GM19035 (cell line): ENCODE results near the gene MAS1L.

Experiments used
- ATAC-seq: cut with Tn5 transposase; IDR thresholded peaks from one replicate; pipeline ENCODE4 v1.9.1; 2021; ENCODE audit not compliant: unreplicated experiment

The MAS1L gene

DNA sequence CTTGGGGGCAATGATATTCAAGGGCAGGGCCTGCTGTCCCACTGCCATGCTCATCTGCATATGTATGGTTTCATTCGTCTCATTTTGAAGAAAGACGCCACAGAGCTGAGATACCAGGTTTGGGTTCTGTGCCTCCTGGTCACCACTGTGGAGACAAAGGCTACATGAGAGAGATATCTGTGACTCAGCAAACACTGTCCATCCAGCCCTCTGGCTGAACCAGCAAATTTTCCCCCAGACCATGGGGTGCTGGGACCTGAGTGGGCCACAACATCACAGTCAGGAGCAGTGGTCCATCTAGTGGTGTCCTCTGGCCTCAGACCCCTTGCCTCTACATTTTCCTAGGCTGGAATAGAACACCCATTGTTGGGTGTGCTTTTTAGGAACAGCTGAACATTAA, at the start of gene MAS1L:
Gene MAS1L, minus strand, starts transcription at position 297 of the 400 bp plus-strand sequence. Its CDS starts 54 bp downstream, at position 243.
- no peak for ATAC-seq

GRCh38 chr6:29532320-29532951, 44.7 kb upstream of the MAS1L start:
- ATAC-seq = no peak

DNA sequence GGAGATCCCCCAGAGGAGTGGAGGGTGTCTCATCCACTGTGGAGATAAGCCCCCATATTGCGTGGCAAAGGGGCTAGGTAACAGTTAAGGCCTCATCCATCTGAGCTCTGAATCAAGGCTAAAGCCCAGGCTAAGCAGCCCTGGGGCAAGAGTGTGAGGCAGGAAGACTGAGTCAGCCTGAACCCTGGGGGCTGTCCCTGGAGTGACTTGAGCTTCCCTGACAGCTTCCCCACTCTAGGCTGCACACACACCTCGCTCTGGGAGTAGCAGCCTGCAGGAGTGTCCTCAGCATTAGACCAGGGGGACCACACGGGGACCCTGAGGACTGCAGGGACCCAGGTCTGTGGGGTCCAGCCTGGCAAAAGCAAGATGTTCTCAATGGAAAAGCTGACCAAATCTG, 43.9 kb upstream of the MAS1L start:
- no peak for ATAC-seq

DNA sequence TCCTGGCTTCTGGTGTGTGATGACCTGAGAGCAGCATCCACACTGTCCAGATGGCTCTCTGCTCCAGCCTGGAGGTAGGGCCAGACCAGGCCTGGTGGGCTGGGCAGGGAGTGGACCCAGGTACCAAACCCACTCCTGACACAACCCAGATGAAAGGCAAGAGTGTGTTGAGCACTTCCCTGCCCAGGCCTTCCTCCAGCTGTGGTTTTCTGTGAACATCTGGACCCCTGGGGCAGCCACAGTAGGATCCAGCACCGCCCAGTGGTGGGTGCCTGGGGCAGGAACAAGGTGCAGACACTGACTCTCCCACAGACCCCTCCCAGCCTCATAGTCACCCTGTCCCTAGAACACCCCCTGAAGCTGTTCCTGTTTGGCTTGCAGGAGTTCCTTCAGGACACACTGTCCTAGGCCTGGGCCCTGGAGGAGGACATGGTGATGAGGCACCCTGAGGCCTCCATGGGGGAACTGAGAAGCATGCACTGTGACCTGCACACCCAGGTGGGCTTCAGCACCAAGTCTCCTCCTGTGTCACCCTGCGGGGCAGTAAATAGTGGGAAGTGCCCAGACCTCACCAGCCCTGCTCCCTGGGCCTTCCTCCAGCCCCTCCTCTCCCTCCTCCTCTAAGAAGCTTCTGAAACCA, 43.0 kb upstream of the MAS1L start:
- no peak for ATAC-seq

- no peak for ATAC-seq
Measured at GRCh38 chr6:29529956-29530355, 42.2 kb upstream of the MAS1L start.

DNA sequence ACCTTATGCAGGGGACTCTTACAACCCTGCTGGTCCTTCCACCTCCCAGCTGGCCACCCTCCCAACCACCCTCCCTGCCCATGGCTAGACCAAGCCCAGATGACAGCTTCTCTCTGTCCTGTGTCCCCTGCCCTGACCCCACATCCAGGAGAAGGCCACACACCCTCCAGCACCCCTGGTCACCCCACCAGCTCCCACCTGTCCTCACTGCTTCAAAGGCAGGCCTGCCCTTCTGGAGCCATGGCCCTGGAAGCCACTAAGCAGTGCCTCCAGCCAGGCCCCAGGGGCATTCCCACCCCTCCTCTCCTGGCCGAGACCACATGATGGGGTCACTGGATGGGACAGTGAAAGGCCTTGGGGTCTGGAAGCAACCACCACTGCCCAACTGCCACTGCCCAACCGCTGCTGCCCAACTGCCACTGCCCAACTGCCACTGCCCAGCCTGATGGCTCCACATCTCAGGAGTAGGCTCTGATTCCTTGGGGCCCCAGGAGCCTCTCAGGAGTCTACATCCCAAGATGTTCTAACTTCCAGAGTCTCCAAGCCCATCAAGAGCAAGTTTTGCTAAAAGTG, 41.3 kb upstream of the MAS1L start:
- no peak for ATAC-seq

DNA sequence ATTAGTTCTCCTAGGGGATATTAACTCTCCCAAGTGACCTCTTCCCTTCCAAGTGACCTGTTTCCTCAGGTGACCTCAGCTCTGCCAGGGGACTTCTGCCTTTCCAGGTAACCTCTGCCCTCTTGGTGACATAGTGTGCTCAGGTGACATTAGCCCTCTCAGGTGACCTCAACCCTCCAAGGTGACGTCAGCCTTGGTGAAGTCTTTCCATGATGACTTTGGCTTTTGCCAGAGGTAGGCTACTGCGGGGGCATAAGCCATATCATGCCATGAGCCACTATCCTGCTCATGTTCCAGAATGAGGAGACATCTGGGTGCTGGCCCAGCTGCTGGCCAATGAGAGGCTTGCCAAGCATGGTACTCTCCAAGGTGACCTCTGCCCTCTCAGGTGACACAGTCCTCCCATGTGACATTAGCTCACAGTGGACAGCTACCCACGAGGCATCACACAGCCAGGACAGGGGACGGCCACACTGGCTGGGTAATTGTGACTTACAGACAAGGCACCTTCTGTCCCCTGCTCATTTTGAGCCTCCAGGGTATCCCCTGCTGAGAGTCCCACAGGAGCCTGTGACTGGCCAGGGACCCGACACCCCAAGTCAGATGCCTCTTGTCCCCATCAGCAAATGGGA, 40.7 kb upstream of the MAS1L start:
- no peak for ATAC-seq

GRCh38 chr6:29527564-29527963, 39.8 kb upstream of the MAS1L start:
- ATAC-seq = no peak

GRCh38 chr6:29527126-29527525, 39.4 kb upstream of the MAS1L start:
- no peak for ATAC-seq

DNA sequence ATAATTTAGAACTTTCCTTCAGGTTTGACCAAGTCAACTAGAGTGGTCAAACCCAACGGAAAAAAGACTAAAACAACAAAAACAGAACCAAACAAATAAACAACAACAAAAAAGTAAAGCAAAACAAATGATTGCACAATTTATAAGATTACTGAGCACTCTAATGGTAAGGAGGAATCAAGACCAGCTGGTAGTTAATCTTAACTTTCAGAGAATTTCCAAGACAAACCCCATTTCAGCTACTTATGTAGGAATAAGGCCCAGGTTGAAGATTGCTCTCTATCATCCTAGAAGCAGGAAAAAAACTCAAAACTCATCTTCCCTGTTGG, 37.5 kb upstream of the MAS1L start:
- ATAC-seq = no peak

DNA sequence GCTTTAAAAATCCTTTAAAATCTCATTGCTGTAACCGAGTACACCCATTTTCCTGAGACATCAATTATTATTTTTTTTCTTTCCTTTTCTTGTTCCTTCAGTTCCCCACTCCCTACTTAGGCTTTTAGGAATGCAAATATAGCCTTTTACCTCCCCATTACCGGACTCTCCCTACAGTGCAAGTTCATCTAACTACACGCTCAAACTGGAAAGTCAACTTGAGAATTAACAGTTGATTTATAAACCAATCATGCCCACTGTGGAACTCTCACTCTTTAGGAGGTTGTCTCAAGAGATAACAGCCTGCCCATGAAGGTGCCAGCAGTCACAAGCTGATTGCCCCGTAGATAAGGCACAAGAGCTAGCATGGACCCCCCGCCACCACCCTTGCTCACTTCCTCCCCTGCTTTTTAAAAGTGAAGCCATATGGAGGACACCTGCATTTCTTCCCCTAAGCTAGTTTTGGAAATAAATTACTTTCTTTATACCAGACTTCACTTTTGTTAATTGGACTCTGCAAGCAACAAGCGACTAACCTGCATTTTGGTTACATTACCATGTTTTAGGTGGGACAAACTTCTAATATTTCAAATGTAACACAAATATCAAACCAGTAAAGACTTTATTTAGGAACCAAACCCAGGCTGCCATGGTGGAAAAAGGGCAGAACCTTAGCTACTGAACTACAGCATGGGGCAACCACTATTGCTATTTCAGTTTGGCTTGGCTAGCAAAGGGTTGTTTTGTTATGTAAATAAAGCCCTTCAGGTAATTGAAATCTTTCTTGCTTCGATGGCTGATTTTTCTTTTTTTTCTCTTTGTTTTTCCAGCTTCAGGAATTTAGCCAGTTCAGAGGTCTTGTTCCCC, 36.9 kb upstream of the MAS1L start:
- no peak for ATAC-seq

DNA sequence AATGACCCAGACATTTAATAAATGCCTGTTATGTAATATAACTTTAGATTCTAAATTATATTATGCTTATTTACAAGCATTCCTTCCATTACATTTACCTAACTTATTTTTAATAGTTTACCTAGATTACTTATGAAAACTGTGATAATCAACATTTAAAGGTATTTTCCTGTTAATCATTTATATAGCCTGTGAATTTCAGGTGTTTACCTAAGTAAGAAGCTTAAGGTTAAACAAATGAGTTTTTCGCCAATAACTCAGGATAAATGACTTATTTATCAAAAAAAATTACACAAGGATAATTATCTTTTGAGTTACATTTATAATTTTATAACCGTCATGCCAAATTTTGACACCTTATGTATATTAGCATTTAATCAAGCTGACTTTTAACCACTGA, 36.3 kb upstream of the MAS1L start:
- ATAC-seq = no peak

DNA sequence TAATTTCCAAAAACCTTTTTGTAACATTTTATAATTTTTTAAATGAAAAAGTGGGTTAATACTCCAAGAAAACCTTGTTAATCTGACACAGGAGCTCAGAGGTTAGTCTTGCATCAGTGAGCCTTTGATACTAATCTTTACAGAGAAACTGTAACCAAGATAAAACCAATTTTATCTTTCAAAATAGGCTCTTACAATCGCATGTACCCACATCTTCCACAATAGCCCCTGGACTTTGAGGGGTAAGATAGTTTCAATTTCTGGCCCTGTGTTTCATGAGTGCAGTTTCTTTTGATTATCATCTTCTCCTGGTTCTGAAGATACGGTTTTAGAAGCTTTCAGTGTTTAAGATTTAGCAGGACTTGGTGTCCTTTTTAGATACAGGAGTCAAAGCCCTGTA, 34.5 kb upstream of the MAS1L start:
- ATAC-seq = no peak

DNA sequence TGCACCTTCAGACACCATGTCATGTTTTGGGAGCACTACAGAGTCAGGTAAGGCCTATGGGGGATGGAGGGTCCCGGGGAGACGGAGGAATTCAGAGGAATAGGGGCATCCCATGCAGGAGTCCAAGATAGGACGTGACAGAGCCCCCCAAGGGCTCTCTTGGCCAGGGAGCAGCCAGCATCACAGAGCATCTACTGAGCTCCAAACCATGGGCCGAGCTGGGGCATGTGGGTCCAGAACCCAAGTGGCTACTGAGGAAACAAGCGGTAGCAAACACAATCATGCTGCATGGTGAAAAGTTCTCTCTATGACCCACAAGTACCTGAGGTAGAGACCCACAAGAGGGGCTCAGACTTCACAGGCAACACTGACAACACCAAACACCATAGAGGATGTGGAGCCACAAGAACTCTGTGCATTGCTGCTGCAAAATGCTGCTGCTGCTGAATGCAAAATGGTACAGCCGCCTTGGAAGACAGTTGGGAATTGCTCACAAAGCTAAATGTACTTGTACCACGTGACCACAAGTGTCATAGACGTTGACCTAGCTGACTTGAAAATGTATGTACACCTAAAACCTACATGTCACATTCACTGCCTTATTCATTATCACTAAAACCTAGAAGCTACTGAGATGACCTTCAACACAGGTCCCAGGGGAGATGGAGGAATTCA, 33.4 kb upstream of the MAS1L start:
- no peak for ATAC-seq

DNA sequence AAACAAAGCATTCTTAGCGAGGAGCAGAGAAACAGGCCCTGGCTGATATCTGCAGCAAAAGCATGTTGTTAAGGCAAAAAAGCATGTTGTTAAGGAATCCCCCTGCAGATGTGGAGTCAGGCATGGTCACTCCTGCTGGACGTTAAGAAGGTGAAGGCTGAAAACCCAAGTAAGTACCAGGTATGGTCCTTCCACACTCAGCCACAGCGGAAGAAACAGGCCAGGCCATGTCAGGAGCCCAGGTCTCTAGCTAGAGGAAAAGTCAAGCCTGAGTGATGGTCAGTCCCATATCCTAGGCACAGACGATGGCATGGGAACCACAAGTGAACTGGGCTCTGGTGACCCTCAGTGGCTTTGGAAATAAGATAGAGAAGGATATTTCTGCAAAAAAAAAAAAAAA, 32.5 kb upstream of the MAS1L start:
- ATAC-seq = no peak

- no peak for ATAC-seq
Measured at GRCh38 chr6:29519291-29520010, 31.7 kb upstream of the MAS1L start.

DNA sequence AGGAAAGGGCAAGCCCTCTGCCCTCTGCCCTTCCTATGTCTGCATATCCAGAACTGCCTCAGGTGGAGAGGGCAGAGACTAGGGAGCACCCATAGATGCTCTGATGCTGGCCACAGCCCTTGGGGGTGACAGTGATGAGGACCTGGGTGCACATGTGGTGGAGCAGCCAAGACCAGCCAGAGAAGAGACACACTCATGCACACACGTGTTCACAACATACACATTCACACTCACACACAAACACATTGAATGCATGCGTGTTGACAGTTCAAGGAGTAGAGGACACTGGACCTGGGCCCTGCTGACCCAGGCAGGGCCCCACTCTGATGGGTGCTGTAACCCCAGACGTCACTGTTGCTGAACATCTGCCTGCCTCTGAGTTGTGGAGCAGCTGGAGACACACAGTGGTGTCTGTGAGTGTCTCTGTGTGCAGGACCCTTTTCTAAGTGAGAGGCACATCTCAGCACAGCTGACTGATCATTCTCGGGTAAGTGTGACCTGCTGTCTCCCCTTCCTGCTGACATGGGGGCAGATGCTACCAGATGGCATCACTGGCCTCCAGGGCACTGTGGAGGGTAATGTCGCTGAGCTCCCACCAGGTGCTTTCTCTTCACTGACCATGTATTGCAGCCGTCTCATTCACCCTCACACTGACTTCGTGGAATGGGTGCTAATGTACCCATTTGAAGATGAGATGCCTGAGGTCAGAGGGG, 30.1 kb upstream of the MAS1L start:
- no peak for ATAC-seq

DNA sequence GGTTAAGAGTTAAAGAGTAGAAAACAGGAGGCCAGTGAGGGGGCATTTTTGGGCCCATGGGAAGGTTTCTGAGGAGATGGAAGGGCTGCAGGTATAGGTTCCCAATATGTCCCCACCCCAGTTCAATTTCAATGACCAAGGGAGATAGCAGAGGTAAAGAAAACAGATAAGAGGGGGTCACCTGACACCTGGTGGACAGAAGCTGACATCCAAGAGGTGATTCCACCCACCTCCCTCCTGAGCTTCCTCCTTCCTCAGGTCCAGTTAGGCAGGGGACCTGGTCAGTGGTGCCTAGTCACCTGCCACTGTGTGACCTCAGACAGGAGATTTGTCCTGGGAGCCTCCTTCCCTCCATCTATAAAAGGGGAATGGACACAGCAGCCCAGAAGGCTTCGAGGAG, 29.5 kb upstream of the MAS1L start:
- ATAC-seq = no peak

GRCh38 chr6:29516108-29516507, 28.4 kb upstream of the MAS1L start:
- no peak for ATAC-seq
